SHP77 treated with DMSO at 0.1 percent for 48 hours (cell line): ENCODE results near the gene GNAQ.
"Not testable (repeated sequence)": the region's sequence is repeated elsewhere in the genome, so short reads cannot be mapped to it uniquely, and the experiment has no call there.

Source experiments
- DNase-seq: peaks from one replicate; lab custom pipeline; 2025; lab: John Stamatoyannopoulos, UW

The GNAQ gene

DNA sequence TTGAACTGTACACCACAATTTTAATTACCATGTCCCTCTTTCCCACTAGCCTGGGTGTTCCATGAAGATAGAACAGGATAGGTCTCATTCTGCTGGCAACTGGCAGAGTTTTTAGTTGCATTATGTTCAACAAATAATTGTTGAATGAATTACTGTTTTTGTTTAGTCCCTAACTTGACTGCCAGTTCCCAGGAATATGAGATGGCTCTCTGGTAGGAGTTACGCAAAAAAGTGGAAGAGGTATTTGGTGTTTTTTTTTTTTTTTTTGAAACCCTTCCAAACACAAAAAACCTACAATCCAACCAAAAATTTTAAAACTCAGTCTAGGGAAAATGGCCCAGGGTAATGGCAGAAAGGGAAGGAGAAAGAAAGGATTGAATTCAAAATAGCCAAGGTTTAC lies 153.6 kb downstream of the GNAQ start:
- DNase-seq: no peak

DNA sequence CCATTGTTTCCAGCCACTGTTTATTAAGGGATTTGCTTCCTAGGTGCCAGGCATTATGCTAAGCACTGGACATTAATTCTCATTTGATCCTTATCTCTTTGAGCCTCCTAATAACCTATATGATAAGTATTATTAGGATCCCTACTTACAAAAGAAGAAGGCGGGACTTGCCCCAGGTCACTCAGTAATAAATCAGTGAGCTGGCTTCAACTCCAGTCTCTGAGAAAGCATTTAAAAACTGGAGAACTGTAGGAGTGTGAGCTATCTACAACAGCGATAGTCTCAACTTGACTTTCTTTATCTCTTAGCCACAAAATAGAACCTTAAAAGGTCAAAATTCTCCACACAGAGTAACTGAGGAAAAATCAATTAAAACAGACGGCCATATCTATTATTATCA lies 155.0 kb downstream of the GNAQ start:
- no peak for DNase-seq

DNA sequence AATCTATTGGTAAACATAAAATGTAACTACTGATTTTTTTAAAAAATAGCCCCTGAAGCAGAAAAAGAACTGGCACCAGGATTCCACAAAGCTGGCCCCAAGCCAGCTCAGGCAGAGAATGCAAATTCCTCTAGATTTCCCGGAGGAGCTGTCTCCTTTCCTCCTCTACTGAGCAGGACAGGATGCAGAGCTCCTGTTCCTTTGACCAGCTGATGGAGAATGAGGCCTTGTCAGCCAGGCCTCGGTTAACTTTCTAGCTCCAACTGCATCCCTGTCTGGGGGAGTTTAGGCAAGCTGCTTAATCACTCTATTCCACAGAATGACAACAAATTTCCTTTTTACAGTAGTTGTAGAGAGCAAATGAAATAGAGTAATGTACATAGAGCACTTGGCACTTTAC lies 155.5 kb downstream of the GNAQ start:
- DNase-seq: no peak

DNA sequence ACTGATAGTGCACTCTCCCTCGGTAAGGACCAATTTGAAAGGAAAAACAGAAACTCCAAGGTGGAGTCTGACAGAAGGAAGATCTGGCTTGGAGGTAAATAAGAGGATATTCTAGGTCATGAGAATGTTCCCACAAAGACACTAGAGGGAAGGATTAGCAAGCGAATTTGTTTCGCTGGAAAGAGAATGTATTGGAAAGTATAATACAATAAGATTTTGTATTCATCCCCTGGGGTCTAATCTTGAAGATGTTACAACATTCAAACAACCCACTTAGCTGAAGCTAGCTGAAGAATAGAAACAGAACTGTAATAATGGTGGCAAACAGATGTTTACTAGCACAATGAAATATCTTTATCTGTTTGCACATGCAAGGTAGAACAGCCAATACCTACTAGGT lies 158.7 kb downstream of the GNAQ start:
- no peak for DNase-seq

DNA sequence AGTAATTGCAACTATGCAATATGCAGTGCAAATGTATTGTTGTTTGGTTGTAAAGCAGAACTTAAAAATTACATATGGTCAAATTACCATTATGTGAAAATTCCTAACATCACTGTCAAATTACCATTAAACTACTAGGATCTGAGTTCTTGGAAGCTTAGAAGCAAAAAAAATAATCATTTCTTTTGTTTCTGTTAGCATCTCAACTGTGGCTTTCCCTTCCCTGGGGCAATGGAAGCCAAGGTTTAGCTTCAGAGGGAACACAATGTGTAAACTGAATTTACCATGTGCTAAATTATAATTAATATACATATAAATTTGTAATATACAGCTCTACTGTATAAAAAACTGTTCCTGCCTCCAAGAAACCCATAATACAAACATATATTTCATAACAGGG lies 159.4 kb downstream of the GNAQ start:
- no peak for DNase-seq

DNA sequence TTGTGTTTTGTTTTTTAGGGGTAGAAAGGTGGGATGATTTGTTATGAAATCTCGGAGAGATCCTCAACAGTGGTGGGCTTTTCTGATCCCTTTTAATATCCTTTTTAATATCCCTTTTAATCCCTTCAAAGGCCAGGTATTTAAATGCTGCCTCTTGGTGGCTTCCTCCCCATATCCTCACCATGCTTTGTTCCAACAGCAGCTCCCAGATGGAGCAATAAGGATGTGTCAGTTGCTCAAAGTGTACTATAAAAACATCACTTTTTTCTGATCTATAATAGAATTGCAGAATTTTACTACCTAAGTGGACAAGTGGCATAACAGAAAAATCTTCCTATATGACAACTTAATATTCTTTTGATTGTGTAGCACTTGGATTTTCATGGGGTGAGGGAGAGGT lies 160.1 kb downstream of the GNAQ start:
- no peak for DNase-seq

DNA sequence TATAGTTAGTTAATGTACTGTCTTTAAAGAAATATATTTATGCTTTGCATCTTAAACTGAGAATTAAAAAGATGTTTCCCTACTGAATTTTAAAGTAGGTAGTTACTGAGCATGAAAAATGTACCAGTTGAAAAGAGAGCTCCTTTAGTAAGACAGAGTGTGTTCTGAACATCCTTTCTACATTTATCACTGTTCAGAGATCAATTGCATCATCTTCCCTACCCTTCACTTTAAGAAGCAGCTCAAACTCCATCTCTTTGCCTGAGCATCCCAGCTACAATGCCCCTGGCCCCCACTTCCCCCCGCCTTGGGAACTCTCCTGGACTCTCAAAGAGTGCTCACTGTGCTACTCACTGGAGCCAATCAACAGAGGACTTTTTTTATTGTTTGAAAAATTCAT lies 164.7 kb downstream of the GNAQ start:
- DNase-seq: no peak

DNA sequence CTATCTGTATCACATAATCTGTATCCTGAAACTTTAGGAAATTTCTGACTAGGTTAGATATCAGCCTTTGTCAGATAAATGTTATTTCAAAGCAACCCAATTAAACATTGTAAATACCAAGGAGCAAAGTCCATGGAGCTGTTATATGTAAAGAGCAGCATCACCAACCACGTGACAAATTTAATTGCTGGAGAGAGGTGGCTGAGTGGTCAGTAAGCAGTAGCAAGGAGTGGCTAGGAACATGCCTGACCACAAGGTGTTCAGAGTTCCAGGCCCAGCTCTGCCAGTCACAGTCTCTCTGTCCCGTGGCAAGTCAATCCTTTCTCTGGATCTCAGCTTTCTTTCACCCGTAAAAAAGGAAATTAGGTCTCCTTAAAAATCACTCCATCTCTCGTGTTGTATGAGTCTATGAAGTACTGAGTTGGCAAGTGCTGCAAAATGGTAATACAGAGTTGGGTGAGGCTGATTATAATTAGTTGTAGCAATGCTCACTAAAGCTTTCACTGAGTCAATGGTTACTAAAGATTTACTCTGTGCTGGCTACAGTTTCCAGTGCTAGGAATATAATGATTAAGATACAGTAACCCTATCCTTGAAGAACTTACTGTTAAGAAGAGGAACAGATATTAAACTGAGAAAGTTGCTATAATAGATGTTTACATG lies 166.1 kb downstream of the GNAQ start:
- no peak for DNase-seq

DNA sequence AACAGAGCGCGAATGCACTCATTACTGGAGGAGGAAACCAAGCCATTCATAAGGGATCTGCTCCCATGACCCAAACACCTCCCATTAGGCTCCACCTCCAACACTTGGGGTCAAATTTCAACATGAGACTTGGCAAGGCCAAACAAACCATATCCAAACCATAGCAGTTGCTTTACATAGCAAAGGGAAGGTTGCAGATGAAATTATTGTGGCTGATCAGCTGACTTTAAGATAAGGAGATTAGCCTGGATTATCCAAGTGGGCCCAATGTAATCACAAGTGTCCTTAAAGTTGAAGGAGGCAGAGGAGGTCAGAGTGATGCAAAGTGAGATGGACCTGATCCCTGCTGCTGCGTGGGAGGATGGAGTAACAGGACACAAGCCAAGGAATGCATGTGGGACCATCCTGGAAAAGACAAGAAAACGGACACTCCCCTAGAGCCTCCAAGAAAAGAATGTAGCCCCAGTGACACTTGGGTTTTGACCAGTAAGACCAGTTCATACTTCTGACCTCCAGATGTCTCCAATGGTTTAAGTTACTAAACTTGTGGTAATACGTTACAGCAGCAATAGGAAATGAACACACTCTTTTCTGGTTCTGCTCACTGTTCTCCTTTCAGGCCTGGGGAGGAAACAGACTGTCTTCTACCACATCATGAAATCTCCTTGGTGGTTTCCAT lies 167.3 kb downstream of the GNAQ start:
- no peak for DNase-seq

DNA sequence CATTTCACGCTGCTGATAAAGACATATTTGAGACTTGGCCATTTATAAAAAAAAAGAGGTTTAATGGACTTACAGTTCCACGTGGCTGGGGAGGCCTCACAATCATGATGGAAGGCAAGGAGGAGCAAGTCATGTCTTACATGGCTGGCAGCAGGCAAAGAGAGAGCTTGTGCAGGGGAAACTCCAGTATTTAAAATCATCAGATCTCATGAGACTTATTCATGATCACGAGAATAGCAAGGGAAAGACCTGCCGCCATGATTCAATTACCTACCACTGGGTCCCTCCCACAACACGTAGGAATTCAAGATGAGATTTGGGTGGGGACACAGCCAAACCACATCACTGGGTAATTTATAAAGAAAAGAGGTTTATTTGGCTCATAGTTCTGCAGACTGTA lies 168.0 kb downstream of the GNAQ start:
- DNase-seq: not testable (repeated sequence)

DNA sequence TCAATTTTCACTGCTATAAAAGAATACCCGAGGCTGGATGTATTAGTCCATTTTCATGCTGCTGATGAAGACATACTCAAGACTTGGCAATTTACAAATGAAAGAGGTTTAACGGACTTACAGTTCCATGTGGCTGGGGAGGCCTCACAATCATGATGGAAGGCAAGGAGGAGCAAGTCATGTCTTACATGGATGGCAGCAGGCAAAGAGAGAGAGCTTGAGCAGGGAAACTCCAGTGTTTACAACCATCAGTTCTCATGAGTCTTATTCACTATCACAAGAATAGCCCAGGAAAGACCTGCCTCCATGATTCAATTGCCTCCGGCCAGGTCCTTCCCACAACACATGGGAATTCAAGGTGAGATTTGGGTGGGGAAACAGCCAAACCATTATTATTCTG lies 170.7 kb downstream of the GNAQ start:
- not testable (repeated sequence) for DNase-seq

DNA sequence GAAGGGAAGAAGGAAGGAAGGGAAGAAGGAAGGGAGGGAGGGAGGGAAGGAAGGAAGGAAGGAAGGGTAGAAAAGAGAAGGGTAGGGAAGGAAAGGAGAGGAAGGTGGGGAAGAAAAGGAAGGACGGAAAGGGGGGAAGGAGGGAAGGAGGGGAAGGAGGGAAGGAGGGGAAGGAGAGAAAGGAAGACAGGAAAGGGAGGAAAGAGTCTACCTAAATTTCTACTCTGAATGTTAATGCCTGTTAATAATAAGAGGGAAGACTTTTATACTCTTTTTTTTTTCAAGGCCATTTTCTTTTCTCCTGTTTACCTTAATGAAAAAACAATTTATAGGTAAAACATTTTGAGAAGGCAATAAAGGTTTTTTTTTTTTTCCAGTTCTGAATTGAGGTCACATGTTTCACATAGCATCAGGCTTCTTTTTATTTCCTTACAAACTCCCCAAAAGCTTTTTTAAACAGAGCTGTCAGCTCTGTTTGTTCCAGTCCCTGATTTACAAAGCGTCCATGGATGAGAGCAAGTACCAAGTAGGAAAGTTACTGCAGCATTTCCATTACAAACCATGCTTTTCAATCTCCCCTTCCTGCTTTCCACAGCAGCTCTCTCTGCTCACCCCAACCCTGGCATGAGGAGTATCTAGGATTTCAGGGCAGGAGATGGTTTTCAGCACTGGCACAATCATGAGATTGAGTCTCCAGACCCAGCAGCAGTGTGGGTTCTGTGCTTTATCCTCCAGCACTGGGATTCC lies 173.9 kb downstream of the GNAQ start:
- no peak for DNase-seq

DNA sequence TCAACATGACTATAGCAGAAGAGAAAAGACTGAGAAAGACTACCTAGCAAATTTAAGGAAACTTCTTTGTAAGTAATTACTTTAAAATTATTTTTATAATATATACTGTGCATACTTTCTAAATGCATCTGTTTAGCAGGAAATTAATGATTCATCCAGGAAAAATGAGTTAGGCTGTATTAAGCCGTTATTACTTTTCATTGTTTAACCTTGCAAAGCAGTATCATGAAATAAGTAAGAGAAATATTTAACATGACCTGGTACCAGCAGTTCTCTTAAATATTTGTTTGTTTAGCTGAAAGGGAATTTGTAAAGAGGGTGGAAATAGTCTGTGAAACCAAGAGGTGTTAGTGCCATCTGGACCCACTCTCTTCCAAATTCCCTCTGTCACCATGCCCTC lies 175.0 kb downstream of the GNAQ start:
- no peak for DNase-seq

DNA sequence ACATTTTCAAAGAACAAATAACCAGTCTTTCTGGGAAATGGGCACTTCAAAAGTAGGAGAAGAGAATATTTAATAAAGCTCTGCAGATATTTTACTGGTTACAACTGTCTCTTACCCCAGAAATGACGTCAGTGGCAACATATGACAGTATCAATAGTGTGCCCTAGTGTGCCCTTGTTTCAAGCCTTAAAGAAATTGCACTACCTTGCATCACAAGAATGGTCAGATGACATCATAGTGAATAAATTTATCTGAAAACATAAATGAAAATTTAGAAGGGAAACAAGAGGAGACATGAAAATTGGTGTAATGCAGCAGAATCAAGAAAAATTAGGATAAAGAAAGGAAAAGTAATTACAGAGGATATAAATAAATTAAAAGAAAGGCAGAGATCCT lies 176.7 kb downstream of the GNAQ start:
- no peak for DNase-seq

DNA sequence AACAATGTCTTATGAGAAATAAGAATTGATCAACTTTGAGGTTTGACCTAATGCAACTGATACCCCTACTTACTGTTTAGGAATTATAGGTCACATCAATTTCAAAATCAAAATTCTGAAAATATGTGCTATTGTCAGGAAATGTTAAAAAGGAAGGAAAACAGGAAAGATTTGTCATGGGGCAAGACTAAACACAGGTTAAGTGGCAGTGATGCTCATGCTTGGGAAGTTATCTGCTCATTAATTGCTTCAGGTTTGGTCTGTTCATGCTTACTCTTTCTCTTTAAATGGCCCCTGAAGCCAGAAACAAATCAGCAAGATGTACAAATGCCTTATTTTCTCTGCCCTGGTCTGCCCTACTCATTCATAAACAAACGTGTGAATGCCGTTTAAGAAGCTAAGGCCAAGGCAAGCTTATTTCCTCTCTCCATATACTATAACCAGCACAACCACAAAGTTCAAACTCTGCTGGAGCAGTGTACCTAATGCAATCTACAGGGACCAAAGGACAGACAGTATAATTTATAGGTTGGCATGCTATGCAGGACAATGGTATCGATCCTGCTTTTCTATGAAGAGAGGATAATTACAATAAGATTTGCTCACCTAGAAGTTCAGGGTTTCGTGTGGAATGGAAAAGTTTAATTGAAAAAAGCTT lies 177.2 kb downstream of the GNAQ start:
- DNase-seq: no peak

DNA sequence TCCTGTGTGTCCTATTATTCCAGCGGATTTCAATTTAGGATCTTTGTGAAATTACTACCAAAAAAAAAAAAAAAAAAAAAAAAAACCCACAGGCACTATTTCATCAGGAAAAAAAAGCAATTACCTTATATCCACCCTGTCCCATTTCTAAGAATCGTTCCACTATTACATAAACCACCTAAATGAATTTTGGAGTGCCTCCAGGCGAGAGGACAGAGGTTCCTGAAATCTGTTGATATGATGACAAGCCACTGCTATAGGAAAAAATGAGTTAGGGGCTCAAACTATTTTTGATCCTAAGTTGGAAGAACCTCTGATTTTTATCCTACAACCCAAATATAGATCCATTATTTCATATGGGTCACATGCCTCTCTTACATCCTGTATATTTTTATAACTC lies 177.9 kb downstream of the GNAQ start:
- no peak for DNase-seq

DNA sequence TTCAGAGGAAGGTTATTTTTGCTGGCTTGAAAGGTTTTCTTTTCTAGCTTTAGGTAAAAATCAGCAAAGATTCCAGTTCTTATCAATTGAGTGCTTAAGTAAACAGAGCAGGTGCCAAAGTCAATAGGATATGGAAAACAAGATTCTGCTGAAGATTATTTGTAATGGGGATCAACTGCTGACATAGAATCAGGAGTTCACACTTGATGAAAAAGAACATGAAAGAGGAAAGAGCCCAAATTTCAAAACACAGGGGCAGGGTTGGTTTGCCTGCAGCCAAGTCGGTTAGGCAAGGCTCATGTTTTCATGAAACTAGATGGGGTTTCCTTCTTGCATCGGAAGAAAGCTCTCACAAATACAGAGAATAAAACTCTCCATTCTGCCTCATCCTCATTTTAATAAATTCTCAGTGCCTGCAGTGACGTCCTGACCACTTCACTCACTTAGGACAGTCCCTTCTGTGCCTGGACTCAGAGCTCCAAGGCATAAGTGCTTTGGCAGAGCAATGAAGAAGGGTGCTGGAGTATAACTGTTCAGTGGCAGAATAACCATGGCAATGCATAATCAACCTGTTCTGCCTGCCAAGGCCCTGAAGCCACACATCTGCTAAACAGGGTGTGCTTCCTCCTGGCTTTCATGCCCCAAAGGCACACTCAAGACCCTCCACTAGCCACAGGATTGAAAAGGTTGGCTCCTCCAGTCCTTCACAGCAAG lies 179.6 kb downstream of the GNAQ start:
- no peak for DNase-seq

DNA sequence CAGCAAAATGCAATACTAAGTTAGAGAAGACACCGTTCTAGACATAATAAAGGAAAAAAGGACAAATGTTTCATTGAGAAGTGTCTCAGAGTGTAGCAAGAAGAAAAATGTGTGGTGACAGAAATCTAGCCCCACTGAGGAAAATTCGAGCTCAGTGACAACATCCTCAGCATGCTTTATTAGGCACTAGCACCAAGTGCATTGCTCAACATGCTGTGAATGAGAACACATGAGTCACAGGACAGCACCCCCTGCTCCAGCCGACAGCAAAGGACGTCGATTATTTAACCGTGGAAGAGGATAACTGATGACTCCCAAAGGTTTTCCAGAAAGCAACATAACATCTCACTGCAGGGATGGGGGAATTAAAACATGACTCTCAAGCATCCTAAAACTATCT lies 182.7 kb downstream of the GNAQ start:
- DNase-seq: no peak

DNA sequence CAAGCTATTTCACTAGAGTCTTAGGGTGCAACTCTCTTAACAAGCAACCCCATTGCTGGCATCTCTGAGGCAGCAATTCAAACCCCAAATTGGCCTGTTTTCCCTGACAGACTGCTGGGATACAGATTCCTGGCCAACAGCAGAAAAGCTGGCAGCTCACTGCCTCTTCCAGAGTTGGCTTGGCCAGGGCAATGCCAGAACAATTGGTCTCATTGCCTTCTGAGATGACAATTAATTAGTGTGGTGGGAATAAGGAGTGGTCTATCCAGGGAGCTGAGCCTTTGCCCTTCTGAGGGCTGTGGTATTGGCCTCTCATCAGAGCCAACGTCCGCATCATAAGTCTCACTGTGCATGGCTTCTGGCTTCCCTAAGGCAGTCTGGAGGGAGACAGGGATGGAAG lies 183.2 kb downstream of the GNAQ start:
- no peak for DNase-seq

DNA sequence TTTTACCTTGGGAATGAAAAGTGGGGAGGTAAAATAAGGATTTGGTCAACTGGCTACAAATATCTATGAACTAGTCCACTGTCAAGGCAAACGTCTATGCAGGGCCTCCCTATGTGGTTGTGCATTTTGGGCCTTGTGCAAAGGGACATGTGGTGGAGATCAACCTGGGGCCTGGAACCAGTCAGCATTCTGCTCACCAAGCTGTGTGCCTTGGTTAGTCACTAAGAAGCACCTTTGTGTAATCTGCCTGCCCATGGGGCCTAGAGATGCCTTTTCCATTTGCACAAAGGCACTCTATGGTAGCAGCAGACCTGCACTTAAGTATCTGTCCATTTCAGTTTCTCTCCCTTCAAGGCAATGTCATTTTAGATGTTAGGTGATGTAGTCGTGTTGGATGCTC lies 184.0 kb downstream of the GNAQ start:
- DNase-seq: no peak

DNA sequence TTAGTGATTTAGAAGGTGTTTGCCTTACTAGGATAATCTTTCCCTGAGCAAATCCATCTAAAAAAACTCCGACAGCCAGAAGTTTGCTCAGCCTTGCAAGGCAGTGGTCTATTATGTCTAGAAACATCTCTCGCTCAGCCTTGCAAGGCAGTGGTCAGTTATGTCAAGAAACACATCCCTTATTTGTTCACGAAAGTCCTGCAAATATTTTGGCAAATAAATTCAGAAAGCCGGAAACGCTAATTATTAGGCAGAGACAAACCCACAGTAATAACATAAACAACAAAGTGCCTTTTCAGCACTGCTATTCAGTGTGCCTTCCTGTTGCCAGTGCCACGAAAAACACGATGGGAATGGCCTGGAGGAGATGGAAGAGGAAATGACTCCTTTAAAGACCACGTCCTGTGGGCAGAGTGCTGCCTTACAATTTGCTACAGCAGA lies 184.5 kb downstream of the GNAQ start:
- DNase-seq: no peak

DNA sequence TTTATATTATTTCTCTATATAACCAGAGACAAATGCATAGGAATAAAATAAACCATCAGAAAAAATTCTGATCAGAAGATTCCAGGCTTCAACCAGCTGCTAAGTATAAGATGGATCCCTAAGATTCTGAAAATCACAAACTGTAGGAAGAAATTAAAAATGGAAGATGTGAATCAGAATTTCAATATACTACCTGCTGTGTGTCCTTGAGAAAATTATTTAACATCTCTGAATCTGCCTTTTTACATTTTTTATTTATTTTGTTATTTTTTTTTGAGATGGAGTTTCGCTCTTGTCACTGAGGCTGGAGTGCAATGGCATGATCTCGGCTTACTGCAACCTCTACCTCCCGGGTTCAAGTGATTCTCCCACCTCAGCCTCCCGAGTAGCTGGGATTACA lies 187.2 kb downstream of the GNAQ start:
- DNase-seq: no peak
